Measurements from ENCODE around the gene AKAP6.

AKAP6 gene

GRCh38 chr14:32683679-32684078, 354.6 kb downstream of the AKAP6 start:
- no peaks in the 10 kb centered on the region for H4K20me1 ChIP-seq (ENCODE audit: insufficient read depth)
- H3K9ac ChIP-seq, result no peak overlapping the region
- peaks cover 15% of the 10 kb centered on the region for H3K4me1 ChIP-seq (ENCODE audit: low read depth, poor library complexity, severe bottlenecking)
- H3K79me2 ChIP-seq (ENCODE audit: insufficient read depth, low read depth), result no peaks in the 10 kb centered on the region
- peak overlapping the region; percentile 41; the same call in 1 of the 2 replicates for H2AFZ ChIP-seq (ENCODE audit: low read depth)
- H3K27ac ChIP-seq, result no peak overlapping the region
- H3K27me3 ChIP-seq (ENCODE audit: insufficient read depth, low read depth), result no peaks in the 10 kb centered on the region
- no peak overlapping the region for H3K4me3 ChIP-seq (IDR thresholded peaks at IDR 0.05; ENCODE audit: insufficient read depth, low read depth, low read length)
- no peaks in the 10 kb centered on the region for H3K36me3 ChIP-seq (ENCODE audit: insufficient read depth)
- no peak for TF ChIP-seq CTCF (conservative IDR thresholded peaks at IDR 0.05; ENCODE audit: low read depth, low read length)
- H3K4me2 ChIP-seq, result peak overlapping the region; percentile 41; the same call in 1 of the 2 replicates

DNA sequence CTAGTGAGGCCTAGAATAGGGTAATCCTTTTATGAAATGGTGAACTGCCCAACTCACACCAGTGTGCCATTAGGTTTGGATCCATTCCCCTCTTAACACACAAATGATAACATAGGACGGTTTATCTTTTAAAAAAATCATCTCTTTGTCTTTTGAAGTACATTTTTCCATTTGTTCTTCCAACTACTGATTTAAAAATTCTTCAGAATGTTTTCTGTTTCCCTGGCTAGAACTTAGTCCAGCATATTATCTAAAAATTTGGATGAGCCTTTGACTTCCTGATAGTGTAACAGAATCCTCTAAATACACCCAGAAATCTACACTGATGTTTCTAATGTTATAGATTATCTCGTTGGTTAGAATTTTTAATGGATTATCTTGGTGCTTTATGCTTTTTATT, 359.8 kb downstream of the AKAP6 start:
- H3K4me2 ChIP-seq, result no peak overlapping the region
- no peaks in the 10 kb centered on the region for H3K27me3 ChIP-seq (ENCODE audit: insufficient read depth, low read depth)
- no peak overlapping the region for H2AFZ ChIP-seq (ENCODE audit: low read depth)
- H3K27ac ChIP-seq, result no peak overlapping the region
- no peak overlapping the region for H3K4me3 ChIP-seq (IDR thresholded peaks at IDR 0.05; ENCODE audit: insufficient read depth, low read depth, low read length)
- H3K36me3 ChIP-seq (ENCODE audit: insufficient read depth), result no peaks in the 10 kb centered on the region
- H3K79me2 ChIP-seq (ENCODE audit: insufficient read depth, low read depth), result no peaks in the 10 kb centered on the region
- no peak for TF ChIP-seq CTCF (conservative IDR thresholded peaks at IDR 0.05; ENCODE audit: low read depth, low read length)
- peaks cover 46% of the 10 kb centered on the region for H3K4me1 ChIP-seq (ENCODE audit: low read depth, poor library complexity, severe bottlenecking)
- no peak overlapping the region for H3K9ac ChIP-seq
- no peaks in the 10 kb centered on the region for H4K20me1 ChIP-seq (ENCODE audit: insufficient read depth)

DNA sequence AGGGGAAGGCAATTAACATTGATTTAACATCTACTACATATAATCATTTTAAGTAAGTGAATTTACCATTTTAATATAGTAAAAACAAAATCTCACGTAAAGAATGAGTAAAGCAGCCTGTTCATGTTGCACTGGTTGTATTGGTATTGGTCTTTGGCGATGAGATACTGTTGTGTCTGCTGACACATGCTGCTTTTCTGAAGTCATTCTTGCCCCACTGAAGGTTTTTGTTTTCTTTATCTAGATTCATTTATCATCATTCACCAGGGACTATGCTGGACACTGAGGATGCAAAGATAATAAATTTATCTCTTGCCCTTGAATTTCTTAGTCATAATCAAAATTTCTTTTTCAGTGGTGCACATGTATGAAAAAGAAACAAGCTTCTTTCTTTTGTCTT, 363.3 kb downstream of the AKAP6 start:
- Histone ChIP-seq H3K36me3 (ENCODE audit: insufficient read depth) (no peaks in the 10 kb centered on the region), H3K4me3 (IDR thresholded peaks at IDR 0.05; ENCODE audit: insufficient read depth, low read depth, low read length) (no peak overlapping the region), H3K27me3 (ENCODE audit: insufficient read depth, low read depth) (no peaks in the 10 kb centered on the region), H2AFZ (ENCODE audit: low read depth) (peak overlapping the region; percentile 26; the same call in 1 of the 2 replicates), H3K4me2 (peak overlapping the region; percentile 100), H4K20me1 (ENCODE audit: insufficient read depth) (no peaks in the 10 kb centered on the region), H3K4me1 (ENCODE audit: low read depth, poor library complexity, severe bottlenecking) (peaks cover 74% of the 10 kb centered on the region), H3K9ac (peak overlapping the region; percentile 43), H3K79me2 (ENCODE audit: insufficient read depth, low read depth) (no peaks in the 10 kb centered on the region), H3K27ac (peak overlapping the region; percentile 92)
- TF ChIP-seq CTCF (conservative IDR thresholded peaks at IDR 0.05; ENCODE audit: low read depth, low read length), result no peak

GRCh38 chr14:32693114-32693513, 364.0 kb downstream of the AKAP6 start:
- 0 out of 2 replicates have a peak overlapping the region, but pooled peaks have one; percentile 26 for H2AFZ ChIP-seq (ENCODE audit: low read depth)

More at GRCh38 chr14:32693114-32693513, 364.0 kb downstream of the AKAP6 start:
- no peak for TF ChIP-seq CTCF (conservative IDR thresholded peaks at IDR 0.05; ENCODE audit: low read depth, low read length)
- Histone ChIP-seq H3K79me2 (ENCODE audit: insufficient read depth, low read depth) (no peaks in the 10 kb centered on the region), H3K36me3 (ENCODE audit: insufficient read depth) (no peaks in the 10 kb centered on the region), H4K20me1 (ENCODE audit: insufficient read depth) (no peaks in the 10 kb centered on the region), H3K4me2 (peak overlapping the region; percentile 100), H3K4me3 (IDR thresholded peaks at IDR 0.05; ENCODE audit: insufficient read depth, low read depth, low read length) (no peak overlapping the region), H3K4me1 (ENCODE audit: low read depth, poor library complexity, severe bottlenecking) (peaks cover 77% of the 10 kb centered on the region), H3K27ac (peak overlapping the region; percentile 92), H3K9ac (peak overlapping the region; percentile 43; the same call in 1 of the 2 replicates), H3K27me3 (ENCODE audit: insufficient read depth, low read depth) (no peaks in the 10 kb centered on the region)

All from KMS-11 (cell line).